Fibroblast of mammary gland (primary cell): Measurements from ENCODE around the gene PPP1R2.
"Not testable (repeated sequence)": the region's sequence is repeated elsewhere in the genome, so short reads cannot be mapped to it uniquely, and the experiment has no call there.

Experiments
- DNase-seq: peaks from one replicate; pipeline ENCODE4 v3.0.0-alpha.2; 2010; ENCODE audit warnings: low read depth
- H3K4me3 ChIP-seq: 2 replicates; pipeline ENCODE4 v1.5.1; 2011; ENCODE audit warnings: low read depth, mild to moderate bottlenecking, low read length, moderate library complexity; ENCODE audit not compliant: control insufficient read depth
- TF ChIP-seq, protein P1 (sequence below): conservative IDR thresholded peaks from 2 replicates; pipeline ENCODE4 v1.5.1; 2011; ENCODE audit warnings: low read depth, low read length, inconsistent platforms; ENCODE audit not compliant: control insufficient read depth, insufficient read depth

Gene PPP1R2

DNA sequence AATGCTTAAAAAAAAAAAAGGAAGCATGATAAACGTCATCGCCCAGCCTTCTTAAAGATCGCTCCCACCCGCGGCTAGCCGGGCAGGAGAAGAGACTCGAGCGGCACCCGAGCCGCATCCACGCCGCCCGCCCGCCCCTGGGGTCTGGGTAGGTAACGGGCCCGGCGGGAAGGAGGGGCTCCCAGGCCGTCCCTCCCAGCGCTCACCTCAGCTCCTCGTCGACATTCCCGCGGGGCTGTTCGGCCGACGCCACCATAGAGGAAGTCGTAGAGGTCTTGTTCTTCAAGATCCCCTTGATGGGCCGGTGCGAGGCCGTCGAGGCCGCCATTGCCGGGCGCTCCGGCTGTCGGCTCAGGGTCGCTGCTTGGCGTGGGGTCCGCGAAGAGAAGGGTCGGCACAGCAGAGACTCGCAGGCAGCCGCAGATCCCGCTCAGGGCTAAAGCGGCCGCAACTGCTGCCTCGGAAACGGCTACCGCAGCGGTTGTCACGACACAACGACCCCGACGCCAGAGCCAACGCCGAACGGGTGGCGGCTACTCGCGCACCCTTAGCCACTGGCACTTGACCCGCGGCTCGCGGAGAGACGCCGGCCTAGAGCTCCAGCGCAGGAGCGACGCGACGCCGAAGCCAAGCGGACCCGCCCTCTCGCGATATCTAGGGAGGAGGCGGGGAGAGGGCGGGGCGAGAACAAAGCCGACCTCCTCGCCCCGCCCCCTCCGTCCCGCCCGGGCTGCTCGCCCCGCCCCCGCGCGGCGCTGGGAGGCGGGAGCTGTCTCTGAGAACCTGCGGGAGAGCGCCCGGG is at the start of gene PPP1R2:
PPP1R2 (minus strand) TSS at position 628 of the 802 bp plus-strand sequence; CDS start at position 328, 300 bp downstream.
- DNase-seq, result peak; percentile 88
- peak within 1 kb of the TSS; percentile 78 for H3K4me3 ChIP-seq
- TF ChIP-seq, protein P1, sequence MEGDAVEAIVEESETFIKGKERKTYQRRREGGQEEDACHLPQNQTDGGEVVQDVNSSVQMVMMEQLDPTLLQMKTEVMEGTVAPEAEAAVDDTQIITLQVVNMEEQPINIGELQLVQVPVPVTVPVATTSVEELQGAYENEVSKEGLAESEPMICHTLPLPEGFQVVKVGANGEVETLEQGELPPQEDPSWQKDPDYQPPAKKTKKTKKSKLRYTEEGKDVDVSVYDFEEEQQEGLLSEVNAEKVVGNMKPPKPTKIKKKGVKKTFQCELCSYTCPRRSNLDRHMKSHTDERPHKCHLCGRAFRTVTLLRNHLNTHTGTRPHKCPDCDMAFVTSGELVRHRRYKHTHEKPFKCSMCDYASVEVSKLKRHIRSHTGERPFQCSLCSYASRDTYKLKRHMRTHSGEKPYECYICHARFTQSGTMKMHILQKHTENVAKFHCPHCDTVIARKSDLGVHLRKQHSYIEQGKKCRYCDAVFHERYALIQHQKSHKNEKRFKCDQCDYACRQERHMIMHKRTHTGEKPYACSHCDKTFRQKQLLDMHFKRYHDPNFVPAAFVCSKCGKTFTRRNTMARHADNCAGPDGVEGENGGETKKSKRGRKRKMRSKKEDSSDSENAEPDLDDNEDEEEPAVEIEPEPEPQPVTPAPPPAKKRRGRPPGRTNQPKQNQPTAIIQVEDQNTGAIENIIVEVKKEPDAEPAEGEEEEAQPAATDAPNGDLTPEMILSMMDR, result no peak

DNA sequence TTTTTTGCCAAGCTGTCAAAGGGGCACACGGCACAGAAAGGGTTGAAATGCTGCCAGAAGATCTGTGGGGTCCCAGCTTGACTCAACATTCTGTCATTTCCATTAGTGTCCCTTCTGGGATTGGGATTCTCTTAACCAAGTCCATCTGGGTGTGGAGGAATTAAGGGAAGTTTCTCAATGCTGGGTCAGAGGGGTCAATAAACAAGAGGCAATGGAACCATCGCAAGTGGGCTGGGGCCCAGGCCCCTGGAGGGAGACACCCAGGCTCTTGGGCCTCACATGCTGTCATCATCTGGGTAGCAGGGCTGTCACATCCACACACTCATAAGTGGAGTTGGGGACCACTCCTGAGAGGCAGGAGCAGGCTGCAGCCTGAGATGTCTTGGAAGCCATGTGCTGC is 48.7 kb upstream of the PPP1R2 start:
- TF ChIP-seq, protein P1, result no peak
- peak; percentile 70 for DNase-seq
- no peak overlapping the region for H3K4me3 ChIP-seq

DNA sequence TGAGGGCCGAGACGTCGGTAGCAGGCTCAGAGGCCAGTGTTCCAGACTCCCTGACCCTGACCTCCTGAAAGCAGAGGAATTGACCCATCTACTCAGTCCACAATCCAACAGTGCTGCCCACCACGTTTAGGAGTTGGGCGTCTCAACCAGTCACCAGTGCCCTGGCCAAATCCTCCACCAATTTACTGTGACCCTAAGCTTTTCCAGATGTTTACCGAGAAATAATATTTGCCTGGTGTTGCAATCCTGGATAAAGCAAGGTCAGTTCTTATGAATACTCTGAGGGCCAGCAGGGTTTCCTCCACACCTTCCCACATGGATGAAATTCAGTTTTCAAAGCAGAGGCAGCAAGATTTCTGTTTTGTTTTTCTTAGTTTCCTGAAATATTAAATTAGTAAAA is 48.1 kb upstream of the PPP1R2 start:
- TF ChIP-seq, protein P1, result no peak
- H3K4me3 ChIP-seq, result no peak overlapping the region
- peak; percentile 69 for DNase-seq

DNA sequence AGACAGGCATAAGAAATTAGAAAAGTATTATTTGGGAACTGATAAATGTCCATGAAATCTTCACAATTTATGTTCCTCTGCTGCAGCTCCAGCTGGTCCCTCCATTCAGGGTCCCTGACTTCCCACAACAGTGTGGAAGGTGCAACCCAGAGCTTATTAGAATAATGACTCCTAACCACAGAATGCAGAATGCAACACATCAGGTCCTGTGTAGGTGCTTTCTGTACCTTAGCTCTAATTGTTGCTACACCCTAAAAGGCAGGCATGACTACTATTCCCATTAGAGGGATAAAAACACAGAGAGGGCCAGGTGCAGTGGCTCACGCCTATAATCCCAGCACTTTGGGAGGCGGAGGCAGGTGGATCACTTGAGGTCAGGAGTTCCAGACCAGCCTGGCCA is 47.3 kb upstream of the PPP1R2 start:
- DNase-seq, H3K4me3 ChIP-seq: not testable (repeated sequence)

DNA sequence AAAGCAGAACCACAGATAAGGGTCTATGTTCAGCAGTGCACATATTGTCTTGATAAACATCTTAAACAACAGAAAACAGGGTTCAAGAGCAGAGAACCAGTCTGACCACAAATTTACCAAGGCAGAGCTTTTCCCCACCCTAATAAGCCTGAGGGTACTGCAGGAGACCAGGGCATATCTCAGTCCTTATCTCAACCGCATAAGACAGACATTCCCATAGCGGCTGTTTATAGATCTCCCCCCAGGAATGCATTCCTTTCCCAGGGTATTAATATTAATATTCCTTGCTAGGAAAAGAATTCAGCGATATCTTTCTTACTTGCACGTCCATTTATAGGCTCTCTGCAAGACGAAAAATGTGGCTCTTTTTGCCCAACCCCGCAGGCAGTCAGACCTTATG is 46.7 kb upstream of the PPP1R2 start:
- not testable (repeated sequence) for H3K4me3 ChIP-seq, DNase-seq

DNA sequence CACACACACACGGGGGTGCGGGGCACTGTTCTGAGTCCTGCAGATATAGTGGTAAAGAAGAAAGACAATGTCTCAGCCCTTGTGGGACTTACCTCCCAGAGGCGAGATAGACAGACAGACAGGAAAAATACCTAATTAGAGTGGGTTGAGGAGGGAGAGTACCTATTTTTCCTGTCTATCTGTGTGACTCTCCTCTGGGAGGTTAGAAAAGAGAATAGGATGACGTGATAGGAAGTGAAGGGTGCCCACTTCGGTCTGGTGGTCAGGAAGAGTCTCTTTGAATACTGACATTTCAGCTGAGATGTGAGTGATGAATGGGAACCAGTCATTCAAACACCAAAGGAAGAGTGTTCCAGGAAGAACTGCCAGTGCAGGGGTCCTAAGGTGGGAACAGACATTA is 44.7 kb upstream of the PPP1R2 start:
- no peak overlapping the region for H3K4me3 ChIP-seq
- no peak for DNase-seq
- TF ChIP-seq, protein P1, result no peak

DNA sequence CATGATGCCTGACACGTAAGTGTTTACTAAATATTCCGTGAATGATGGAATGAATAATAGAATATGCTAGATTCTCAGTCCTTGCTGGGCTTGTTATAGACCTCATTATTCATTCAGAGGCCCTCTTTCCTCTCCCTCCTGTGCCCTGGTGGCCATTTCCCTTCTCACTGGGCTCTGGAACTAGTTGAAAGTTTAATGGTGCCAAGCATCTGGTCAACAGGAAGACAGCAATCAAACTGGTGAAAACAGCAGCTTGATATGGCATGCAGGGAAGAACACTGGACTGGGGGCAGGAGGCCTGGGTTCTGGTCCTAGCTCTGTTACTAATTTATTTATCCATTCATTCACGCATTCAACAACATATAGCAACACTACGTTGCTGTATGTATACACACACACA is 44.3 kb upstream of the PPP1R2 start:
- no peak overlapping the region for H3K4me3 ChIP-seq
- TF ChIP-seq, protein P1, result no peak
- no peak for DNase-seq

DNA sequence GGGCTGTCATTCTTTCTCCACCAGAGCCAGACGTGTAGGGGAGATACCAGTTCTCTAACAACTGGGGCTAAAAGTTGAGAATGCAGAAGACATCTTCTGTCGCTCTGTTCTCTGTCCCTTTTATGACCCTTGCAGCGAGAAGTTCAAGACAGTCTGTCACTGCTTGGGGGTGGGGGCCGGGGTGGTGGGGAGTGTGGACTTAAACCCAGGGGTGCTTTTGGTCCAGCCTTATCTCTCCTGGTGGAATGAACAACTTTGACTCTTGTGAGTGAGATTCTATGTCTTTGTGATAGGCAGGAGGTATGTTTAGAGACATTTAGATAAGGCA is 41.4 kb upstream of the PPP1R2 start:
- TF ChIP-seq, protein P1, result no peak
- no peak overlapping the region for H3K4me3 ChIP-seq
- no peak for DNase-seq
